Measurements from ENCODE around the gene CFAP74. TPM values are rescaled to one million over a fixed set of nuclear protein-coding genes. Genes with fewer than 3 reads are reported as not detected.
"Not testable (repeated sequence)": the region's sequence is repeated elsewhere in the genome, so short reads cannot be mapped to it uniquely, and the experiment has no call there.

The CFAP74 gene
- total RNA-seq, 1 experiment from 2014 or later, result not detected

DNA sequence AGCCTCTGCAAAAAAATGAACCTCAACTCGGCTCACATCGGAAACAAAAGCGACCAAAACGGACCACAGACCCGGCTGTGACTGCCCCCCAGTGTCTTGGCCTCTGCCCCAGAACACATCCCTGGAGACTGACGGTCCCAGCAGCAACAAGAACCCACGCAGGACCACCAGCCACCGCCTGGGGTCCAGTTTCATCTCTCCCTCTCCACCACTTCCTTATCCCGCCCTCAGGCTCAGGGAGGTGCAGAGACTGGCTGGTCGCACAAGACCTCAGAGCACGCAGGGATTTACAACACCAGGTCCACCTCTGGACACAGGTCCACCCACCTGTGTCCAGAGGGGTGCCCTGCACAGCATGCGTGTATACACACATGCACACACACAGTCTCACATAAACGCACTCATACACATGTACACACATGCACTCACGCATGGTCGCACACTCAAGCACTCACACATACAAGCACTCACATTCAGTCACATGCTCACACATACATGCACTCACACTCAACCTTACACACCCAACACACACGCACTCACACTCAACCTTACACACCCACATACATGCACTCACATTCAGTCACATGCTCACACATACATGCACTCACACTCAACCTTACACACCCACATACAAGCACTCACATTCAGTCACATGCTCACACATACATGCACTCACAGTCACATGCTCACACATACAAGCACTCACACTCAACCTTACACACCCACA lies 65.9 kb downstream of the CFAP74 start:
- ChIA-PET CTCF (no interaction called here), POLR2A (ENCODE audit: unreplicated experiment) (no interaction called here)
- DNase-seq (no peak), ATAC-seq (no peak)
- no peaks in the 10 kb centered on the region for H3F3A ChIP-seq (ENCODE audit: low read length, unreplicated experiment)
- no TSS peak for BruUV-seq (replicated peaks)
- H3K9me3 ChIP-seq (ENCODE audit: low read length), result no peaks in the 10 kb centered on the region
- H3K79me2 ChIP-seq (ENCODE audit: low read length), result no peaks in the 10 kb centered on the region
- TF ChIP-seq, protein P1, sequence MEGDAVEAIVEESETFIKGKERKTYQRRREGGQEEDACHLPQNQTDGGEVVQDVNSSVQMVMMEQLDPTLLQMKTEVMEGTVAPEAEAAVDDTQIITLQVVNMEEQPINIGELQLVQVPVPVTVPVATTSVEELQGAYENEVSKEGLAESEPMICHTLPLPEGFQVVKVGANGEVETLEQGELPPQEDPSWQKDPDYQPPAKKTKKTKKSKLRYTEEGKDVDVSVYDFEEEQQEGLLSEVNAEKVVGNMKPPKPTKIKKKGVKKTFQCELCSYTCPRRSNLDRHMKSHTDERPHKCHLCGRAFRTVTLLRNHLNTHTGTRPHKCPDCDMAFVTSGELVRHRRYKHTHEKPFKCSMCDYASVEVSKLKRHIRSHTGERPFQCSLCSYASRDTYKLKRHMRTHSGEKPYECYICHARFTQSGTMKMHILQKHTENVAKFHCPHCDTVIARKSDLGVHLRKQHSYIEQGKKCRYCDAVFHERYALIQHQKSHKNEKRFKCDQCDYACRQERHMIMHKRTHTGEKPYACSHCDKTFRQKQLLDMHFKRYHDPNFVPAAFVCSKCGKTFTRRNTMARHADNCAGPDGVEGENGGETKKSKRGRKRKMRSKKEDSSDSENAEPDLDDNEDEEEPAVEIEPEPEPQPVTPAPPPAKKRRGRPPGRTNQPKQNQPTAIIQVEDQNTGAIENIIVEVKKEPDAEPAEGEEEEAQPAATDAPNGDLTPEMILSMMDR (conservative IDR thresholded peaks at IDR 0.05; ENCODE audit: low read depth, low read length), result no peak
- no peak for TF ChIP-seq EZH2 (IDR thresholded peaks at IDR 0.05; ENCODE audit: low read length, unreplicated experiment)
- TF ChIP-seq EZH2phosphoT487 (IDR thresholded peaks at IDR 0.05; ENCODE audit: borderline replicate concordance, low read length), result no peak
- no peaks in the 10 kb centered on the region for H3K27me3 ChIP-seq (ENCODE audit: low read length)
- H4K20me1 ChIP-seq (ENCODE audit: low read length), result no peaks in the 10 kb centered on the region
- H3K9ac ChIP-seq (ENCODE audit: low read length), result no peak overlapping the region
- intact Hi-C loops (cut with micrococcal nuclease), result no loop called here
- H3K36me3 ChIP-seq (ENCODE audit: low read depth, low read length), result no peaks in the 10 kb centered on the region
- H3K27ac ChIP-seq (ENCODE audit: low read length), result no peak overlapping the region
- H3K4me1 ChIP-seq (ENCODE audit: insufficient read depth, low read length), result no peaks in the 10 kb centered on the region
- H2AFZ ChIP-seq (ENCODE audit: low read length), result no peak overlapping the region
- H3K4me3 ChIP-seq (ENCODE audit: low read length), result no peak overlapping the region
- no peaks in the 10 kb centered on the region for H3K9me2 ChIP-seq (replicated peaks; ENCODE audit: low read length)
- no peak overlapping the region for H3K4me2 ChIP-seq (ENCODE audit: low read length)

DNA sequence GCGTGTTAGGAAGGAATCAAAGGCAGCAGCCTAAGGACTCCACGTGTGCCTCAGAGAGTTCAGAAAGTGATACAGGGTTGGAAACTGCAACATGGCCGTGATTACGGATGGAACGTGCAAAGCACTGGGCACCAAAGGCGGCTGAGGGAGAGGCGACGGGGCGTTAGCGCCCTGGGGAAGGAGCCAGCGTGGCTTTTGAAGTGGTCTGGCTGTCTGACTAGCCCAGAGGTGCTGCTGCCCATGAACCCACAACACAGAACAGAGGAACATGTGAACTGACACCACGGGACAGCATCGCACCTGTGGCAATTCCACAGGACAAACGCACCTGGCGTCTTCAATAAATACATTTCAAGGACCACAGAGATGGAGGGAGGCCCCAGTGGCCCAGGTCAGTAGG lies 66.5 kb downstream of the CFAP74 start:
- Histone ChIP-seq H3K4me1 (ENCODE audit: insufficient read depth, low read length) (no peaks in the 10 kb centered on the region), H3K9me3 (ENCODE audit: low read length) (no peaks in the 10 kb centered on the region), H3K9ac (ENCODE audit: low read length) (no peak overlapping the region), H3K36me3 (ENCODE audit: low read depth, low read length) (no peaks in the 10 kb centered on the region), H3K27me3 (ENCODE audit: low read length) (no peaks in the 10 kb centered on the region), H3K4me3 (ENCODE audit: low read length) (no peak overlapping the region), H3K4me2 (ENCODE audit: low read length) (no peak overlapping the region), H3K79me2 (ENCODE audit: low read length) (no peaks in the 10 kb centered on the region), H3F3A (ENCODE audit: low read length, unreplicated experiment) (no peaks in the 10 kb centered on the region), H3K27ac (ENCODE audit: low read length) (no peak overlapping the region), H4K20me1 (ENCODE audit: low read length) (no peaks in the 10 kb centered on the region), H2AFZ (ENCODE audit: low read length) (no peak overlapping the region), H3K9me2 (replicated peaks; ENCODE audit: low read length) (no peaks in the 10 kb centered on the region)
- no TSS peak for BruUV-seq (replicated peaks)
- CTCF ChIA-PET, result interaction anchor here (0.7 kb wide), 1 partner anchor 11 kb away, joined by 4 read pairs; no protein-coding TSS in a partner anchor
- intact Hi-C loops (cut with micrococcal nuclease), result no loop called here
- no peak for DNase-seq
- ATAC-seq, result no peak; the same call in 1 of the 2 replicates
- TF ChIP-seq EZH2phosphoT487 (IDR thresholded peaks at IDR 0.05; ENCODE audit: borderline replicate concordance, low read length) (no peak), EZH2 (IDR thresholded peaks at IDR 0.05; ENCODE audit: low read length, unreplicated experiment) (no peak)
- TF ChIP-seq, protein P1 (conservative IDR thresholded peaks at IDR 0.05; ENCODE audit: low read depth, low read length), result no peak
- POLR2A ChIA-PET (ENCODE audit: unreplicated experiment), result no interaction called here

DNA sequence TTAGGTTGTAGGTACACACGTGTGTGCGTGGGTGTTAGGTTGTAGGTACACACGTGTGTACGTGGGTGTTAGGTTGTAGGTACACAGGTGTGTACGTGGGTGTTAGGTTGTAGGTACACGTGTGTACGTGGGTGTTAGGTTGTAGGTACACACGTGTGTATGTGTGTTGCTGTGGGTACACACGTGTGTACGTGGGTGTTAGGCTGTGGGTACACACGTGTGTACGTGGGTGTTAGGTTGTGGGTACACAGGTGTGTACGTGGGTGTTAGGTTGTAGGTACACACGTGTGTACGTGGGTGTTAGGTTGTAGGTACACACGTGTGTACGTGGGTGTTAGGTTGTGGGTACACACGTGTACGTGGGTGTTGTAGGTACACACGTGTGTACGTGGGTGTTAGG lies 68.7 kb downstream of the CFAP74 start:
- H3K4me2 ChIP-seq (ENCODE audit: low read length); H3K9me3 ChIP-seq (ENCODE audit: low read length); CTCF ChIA-PET; BruUV-seq (replicated peaks); H3K79me2 ChIP-seq (ENCODE audit: low read length); H4K20me1 ChIP-seq (ENCODE audit: low read length); H3K4me1 ChIP-seq (ENCODE audit: insufficient read depth, low read length); H3K27ac ChIP-seq (ENCODE audit: low read length); POLR2A ChIA-PET (ENCODE audit: unreplicated experiment); H2AFZ ChIP-seq (ENCODE audit: low read length); H3K36me3 ChIP-seq (ENCODE audit: low read depth, low read length); ATAC-seq; H3K4me3 ChIP-seq (ENCODE audit: low read length); DNase-seq; H3K27me3 ChIP-seq (ENCODE audit: low read length); intact Hi-C loops (cut with micrococcal nuclease); H3F3A ChIP-seq (ENCODE audit: low read length, unreplicated experiment); H3K9ac ChIP-seq (ENCODE audit: low read length); H3K9me2 ChIP-seq (replicated peaks; ENCODE audit: low read length): not testable (repeated sequence)

Measured in PC-3 (cell line).